HL-60/S4 (cell line): Measurements from ENCODE around the gene PVALB.

Experiments
- in situ Hi-C: fragments of 300-500 bp; cut with MboI; formaldehyde crosslinking; loops from 2 replicates; pipeline ENCODE4 v1.14.3; 2022; ENCODE audit warnings: low sequenced_read_pairs

PVALB gene

DNA sequence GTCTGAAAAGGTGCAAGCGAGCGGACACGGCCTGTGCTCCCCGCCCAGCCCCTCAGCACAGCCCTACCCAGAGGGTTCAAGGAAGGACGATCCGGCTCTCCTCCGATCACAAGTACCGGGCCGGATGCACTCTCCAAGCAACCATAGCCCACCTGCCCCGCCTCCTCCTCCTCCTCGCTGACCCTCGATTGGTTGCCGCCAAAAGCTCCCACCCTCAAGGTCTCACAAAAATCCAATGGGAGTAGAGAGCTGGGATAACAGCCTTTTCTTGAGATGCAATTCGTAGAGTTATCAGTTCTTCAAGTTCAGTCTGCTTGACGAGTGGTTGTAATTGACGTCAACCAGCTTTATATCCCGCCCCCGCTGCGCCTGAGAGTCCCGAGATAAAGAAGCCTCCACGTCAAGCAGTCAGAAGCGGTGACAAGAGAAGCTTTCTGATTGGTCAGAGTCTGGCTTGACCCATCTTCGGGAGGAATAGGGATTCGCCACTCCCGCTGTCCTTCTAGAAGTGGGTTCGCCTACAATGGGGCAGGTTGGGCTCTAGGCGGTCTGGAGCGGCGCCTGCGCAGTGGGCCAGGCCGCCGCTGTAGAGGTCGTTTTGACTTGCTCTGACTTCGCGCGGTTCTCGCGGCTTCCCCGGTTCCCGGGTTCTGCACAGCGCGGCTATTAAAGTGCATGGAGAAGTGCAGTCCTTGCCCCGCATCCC lies 40.7 kb downstream of the PVALB start, which contains the start of gene IFT27:
Gene IFT27 (minus strand): TSS at position 156 of the 706 bp plus-strand sequence. CDS start 412 bp downstream, outside the sequence.
- in situ Hi-C loops: no loop called here

DNA sequence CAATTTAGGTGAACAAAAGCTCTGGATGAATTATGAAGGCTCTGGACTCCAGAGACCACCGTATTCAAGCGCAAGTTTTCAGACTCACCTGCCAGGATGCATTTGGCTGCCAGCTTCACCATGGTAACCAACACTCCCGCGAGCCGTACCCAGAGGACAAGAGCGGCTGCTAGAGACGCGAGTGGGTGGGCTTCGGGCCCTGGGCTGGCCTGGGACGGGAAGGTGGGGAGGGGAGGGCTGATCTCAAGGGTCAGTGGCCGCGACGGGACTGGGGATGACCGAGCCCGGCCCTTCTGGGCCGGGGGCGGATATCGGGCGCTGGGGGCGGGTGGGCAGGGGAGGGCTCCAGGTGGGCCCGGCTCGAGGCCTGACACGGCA lies 41.3 kb downstream of the PVALB start:
- in situ Hi-C loops: no loop called here

DNA sequence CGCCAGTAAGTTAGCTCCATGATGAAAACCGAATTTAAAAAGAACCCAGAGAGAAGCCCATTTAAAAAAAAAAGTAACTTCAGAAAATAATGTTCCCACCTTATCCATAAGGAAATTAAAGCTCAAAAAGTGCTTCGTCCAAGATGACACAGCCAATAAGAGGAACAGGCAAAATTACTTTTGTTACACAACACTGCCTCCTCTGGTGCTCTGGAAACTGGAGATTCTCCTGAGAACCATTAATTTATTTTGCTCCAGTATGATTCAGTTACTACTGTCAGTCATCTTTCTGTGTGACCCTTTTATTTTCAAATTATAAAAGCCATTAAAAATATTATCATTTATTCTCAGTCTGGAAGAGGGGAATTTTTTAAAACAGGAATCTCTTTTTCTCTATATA lies 42.9 kb downstream of the PVALB start:
- in situ Hi-C loops: no loop called here

DNA sequence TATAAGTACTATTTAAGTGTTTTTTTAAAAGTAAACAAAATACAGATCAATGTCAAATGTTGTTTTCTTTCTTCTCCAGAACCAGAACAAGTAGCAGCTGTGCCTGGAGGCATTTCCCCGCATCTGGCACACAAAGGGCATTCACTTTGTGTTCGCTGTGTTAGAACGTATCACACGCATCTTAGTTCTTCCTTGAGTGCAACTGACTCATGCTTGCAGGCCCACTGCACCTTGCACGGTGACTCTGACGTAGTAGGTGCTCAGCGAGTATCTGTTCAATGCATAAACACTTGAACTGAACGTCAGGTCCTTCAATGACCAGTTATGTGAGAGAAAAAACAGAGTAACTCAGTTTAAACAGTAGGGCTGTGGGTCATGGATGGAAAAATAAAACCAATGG lies 44.4 kb downstream of the PVALB start:
- in situ Hi-C loops: no loop called here

DNA sequence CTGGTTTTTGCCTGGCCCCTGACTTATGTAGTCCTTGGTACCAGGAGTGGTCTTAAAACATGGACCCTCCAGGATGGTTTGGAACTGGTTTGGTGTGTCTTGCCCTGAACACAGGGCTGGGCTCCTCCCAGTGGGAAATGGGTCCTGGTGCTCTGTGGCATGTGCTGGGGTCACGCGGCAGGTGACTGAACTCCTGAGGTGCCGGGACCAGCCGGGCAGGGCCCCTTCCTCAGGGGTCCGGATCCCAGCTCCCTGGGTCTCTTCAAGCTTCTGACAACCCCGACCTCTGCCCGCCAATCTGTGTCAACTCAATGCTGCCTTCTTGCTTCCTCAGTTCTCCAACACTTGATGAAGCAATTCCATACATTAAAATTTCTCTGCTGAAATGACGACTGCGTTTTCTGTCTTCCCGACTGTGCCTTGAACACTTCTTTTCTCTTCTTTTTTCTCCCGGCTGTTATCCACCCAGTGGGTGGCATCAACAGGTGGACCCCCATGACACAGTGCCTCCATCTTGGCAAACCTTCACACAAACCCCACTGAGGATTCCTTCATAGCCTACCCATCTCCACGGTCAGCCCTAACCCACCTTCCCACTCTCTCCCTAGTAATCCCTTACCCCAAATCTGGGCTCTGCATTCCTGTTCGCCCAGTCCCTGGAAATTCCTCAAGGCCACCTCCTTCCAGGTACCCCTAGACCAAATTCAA lies 45.3 kb downstream of the PVALB start:
- in situ Hi-C loops: no loop called here

DNA sequence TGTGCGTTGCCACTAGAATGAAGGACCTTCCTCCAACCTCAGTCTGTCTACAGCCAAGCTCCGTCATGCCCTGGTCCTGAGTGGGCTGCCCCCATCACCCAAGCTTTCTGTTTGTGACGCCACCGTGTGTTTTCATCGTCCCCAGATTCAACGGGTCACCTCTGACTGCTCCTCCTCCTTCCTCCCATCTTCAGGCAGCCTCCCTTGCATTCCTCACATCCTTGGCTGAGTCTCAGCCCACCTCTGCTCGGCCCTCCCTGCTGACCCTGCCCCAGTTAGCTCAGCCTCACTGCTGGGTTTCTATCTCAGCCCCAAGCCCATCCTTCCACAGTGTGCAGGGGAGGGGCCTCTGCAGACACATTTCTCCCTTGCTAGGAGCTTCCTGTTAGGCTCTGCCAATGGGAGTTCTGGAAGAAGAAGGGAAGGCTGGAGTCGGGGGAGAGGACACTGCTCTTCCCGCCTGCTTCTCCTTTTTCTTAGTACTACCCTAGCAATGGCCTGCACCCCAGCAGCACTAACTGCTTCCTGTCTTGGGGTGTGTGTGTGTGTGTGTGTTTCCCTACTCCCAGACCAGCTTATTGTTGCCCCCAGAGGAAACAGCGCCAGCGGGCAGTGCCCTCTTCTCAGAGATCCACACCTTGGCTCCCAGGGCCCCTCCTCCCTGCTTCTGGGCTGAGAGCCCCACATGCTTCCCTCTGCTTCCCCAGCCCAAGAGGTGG lies 46.2 kb downstream of the PVALB start:
- in situ Hi-C loops: no loop called here

DNA sequence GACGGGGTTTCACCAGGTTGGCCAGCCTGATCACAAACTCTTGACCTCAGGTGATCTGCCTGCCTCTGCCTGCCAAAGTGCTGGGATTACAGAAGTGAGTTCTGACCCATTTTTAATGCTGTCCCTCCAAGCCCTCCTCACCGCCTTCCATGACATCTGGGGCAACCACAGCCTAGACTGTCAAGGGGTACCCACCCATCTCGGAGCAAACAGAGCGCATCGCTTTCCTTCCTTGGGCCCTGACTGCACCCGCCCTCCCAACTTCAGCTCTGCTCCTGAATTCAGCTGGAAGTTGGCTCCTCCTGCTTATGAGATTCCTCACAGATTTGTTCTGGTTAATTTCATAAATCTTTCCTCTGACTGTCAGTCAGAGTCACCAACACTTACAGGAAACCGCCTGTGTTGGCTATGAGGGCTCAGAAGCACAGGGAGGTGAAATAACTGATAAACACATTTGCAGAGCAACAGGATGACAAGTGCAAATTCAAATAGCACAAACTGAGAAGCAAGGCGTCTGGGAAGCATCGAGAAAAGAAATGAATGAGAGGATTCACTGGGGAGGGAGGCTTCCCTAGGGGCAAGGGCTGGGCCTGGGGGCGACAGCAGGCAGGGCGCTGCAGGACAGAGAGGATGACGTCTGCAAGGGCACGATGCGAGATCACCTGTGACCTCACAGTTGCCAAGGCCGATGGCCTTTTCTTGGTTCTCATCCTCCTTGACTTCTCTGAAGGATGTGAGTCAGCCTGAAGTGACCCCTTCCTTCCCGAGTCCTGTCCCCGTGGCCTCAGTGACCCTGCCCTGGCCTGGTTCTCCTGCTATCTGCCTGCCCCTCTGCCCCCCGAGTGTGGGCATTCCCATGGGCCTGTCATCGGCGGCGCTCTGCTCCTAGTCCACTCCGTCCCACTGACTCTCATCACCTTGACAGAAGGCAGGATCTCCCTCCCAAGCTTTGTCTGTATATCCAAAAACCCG lies 47.0 kb downstream of the PVALB start:
- in situ Hi-C loops: no loop called here

DNA sequence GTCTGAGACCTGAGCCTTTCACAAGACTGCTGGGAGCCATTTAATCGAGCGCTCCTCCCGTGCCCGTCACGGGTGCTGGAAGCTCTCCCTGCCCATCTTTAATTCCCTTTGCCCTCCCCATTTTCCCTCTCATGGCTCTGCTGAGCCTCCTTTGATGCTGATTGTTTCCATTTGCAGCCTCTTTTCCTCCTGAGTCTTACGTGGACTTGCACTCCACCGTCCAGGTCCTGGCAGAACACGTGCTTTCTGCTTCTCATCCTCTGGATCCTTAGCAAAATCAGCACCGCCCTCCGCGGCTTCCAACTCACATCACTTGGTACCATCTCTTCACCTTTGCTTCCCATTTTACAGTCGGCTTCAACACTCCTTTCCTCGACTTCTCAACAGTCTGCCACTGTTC lies 48.2 kb downstream of the PVALB start:
- in situ Hi-C loops: no loop called here

DNA sequence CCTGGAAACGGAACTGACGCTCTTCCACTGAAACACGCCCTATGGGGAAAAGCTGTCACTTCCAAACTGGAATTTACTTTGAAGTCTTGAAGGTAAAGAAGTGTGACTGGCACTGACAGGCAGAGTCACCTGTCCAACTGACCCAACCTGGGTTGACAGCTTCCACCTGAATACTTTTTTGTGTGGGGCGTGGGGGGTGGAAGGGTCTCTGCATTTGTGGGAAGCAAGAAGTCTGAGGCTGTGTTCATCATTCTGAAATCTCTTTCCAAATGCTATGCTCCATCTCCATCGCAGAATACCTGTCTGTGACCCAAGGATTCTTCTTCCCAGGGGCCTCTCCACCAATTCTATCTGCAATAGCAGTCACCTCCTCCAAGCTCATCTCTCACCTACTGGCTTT lies 48.7 kb downstream of the PVALB start:
- in situ Hi-C loops: no loop called here

DNA sequence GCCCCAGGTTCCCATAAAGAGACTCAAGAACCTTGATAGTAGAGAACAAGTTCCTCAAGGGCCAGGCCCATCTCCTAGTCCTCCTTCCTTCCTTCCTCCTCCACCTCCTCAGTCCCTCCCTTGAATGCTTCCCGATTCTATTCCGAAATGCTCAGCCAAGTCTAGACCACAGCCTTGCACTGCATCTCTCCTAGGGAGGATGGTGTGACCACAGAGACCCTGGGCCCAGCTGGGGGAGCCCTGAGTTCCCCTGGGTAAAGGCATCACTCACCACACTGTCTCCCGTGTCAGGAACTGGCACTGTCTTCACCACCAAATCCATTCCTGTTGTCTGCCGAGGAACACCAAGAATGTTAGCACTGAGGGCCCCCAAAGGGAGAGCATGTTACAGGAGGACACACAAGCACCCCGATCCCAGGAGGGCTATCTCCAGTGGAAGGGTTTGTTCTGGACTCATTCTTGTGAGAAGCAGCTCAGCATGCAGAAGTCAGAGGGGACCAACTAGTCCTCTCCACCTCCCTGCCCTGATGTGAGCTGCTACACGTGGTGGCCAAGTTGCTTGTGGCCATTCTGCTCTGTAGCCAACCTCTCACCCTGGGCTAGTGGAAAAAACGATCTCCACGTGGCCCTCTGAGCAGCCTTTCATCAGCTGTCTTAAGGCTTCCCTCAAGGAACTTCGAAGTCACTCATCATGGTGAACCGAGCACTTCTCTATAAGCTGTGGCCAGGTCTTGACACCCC lies 49.6 kb downstream of the PVALB start:
- in situ Hi-C loops: no loop called here

DNA sequence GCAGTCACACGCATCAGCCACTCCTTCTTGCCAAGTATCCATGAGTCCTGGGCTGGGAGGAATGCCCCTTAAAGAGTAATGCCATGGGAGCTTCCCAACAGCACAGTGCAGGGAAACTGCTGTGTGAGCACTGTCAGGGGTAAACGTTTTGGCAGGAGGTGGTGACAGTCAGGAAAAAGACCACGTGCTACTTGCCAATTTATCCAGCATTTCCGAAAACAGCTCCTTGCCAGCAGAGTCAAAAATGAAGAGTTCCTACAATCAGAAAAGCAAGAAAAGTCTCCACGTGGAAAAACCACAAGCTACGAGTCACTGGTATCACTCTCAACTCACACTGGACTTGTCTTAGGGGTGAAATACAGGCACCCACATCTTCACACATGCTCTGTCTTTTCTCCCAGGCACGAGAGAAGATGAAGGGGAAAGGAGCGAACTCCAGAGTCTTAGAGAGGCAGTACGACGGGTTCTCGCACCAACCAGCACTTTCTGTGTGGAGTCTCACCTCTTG lies 50.8 kb downstream of the PVALB start:
- in situ Hi-C loops: no loop called here

DNA sequence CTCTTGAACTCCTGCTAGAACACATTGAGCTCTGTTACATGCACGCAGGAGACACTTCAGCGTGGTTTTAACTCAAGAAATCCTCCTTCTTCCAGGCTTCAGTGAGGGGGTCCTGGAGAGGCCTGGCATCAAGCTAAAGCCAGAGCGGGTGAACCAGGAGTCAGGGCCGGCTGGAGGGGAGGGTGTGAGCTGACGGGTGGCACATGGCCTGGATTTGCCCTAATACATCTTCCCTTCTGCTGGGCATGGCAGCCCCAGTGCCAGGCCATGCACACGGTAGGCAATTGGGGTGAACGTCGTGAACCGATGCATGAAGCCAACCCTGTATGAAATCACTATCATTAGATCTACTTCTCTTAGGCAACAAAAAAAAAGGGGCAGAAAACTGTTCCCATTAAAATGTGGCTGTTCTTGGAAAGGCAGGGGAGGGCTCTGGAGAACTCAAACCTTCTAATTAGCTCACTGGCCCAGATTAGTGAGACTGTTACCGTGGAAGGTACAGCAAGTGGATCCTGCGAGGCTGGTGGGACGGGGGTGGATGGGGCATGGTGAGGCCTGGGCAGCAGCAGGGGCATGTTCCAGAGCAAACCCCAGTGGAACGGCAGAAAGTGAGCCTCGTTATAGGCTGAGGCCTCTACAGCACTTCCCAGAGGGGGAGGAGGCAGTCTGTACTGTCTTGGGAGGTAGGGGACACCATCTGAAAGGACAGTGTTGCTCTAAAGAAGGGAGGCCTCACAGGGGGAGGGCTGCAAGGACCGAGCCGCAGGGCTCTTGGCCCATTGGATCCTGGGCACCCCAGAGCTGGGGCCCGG lies 51.5 kb downstream of the PVALB start:
- in situ Hi-C loops: no loop called here

DNA sequence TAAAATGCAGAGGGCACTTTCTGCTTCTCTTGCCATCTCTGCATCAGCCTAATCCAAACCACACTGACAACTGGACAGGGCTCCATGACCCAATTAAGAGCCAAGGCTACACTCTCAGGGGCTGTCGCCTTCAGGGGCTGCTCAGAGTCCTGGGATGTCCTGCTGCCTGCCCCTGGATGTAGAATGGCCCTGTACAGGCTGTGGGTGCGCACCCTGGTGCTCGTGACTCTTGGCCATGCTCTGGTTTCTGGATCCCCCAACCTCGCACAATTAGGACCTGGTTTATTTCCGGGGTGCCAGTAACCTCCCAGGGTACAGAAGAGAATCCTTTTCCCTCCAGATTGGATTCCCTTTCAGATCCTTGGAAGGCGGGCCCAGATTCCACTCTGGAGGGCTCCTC lies 52.2 kb downstream of the PVALB start:
- in situ Hi-C loops: no loop called here

DNA sequence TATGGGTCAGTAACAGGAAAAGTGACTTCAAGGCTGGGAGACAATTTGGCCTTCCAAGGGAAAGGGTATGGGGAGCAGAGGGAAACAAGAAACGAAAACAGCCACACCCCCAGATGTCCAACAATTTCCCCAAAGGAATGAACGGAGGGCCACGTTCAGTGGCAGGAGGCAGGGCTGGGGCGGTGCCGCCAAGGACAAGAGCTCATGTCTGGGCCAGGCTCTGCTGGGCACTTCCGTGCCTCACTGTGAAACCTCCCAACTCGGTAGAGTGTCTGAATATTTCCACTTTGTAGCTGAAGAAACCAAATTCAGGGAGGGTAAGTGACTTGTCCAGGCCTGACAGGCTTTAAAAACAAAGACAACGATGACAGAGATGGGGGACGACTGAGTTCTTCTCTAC lies 52.8 kb downstream of the PVALB start:
- in situ Hi-C loops: no loop called here

DNA sequence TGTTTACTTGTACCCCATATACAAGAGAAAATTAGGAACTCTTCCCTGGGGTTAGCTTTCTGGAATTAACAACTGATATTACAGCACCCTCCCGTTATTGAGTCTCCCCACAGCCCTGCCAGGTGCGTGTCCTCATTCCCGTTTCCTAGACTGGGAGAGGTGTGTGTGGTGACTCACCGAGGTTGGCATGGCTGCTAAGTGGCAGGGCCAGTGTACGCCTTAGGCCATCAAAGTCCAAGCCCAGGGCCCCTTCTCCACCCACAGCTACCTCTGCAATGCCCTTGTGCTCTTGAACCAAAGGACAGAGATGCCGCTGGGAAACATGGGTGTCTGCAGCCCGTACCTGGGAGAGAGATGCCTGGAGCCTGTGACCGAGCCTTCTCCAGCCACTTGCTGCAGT lies 53.3 kb downstream of the PVALB start:
- in situ Hi-C loops: no loop called here

DNA sequence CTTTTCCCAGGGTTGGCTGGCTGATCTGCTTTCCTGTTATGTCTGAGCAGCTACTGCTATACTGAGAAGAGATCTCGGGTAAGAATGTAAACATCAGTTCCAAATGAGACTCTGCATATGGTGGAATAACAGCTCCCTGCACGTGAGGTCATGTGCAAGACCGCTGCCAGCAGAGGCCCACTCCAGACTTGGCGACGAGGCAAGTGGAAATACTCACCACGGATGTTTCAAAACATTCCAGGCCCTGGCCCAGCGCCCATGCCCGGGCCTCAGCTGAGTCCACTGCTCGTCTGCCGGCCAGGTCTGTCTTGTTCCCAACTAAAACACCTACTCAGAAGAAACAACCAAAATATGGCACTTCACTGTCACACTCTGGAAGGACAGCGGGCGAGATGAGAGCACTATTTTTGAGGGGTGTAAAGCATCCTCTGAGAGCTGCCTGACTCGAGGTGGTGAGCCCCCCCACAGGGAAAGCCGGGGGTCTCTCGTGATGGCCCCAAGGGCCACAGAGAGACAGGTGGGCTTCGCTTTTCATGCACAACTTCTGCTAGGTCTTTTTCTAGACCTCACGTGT lies 54.1 kb downstream of the PVALB start:
- in situ Hi-C loops: no loop called here

DNA sequence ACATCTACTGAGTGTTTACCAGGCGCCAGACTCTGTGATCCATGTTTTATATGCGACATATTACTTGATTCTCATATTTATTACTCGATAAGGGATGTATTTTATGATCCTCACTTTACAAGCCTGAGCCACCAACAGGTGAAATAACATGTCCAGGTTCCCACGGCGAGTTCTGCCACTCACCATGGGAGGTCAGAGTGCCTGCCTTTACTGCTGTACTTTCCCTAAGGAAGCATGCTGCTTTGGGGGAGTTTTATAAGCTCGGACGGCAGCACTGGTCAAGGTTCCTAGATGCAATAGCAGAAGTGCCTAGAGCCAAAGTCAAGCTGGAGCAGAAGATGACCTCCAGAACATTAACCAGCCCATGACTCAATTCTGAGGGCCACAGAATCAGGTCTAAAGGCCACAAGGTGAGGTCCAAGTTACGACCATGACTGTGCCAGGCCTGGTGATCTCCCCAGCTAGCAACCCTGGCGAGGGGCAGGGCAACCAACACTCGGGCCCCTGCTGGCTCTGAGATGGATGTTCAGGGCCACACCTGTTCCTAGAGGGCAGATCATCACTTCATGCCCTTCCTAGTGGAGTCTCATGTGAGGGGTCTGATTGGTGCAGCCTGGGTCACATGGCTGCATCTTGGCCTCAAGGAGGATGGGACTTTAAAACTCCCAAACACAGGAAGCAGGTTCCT lies 55.1 kb downstream of the PVALB start:
- in situ Hi-C loops: no loop called here

DNA sequence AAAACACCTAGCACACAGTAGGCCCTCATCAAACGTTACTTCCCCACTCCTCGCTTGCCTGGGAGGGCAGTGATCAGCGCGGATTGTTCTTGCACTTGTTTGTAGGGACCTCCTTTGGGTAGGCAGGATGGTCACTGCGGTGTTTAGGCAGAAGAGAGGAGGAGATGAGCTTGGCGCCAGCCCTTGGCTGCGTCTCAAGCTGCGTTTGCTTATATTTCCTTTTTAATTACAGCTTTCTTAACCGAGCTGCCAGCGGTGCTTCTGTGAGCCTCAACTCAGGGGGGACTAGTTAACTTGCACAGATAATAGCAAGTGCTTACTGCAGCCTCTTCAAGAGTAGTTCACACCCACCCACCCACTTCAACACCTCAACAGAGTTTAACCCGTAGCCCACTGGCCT lies 56.0 kb downstream of the PVALB start:
- in situ Hi-C loops: no loop called here
